ENCODE results near the gene VAV2.

The VAV2 gene

DNA sequence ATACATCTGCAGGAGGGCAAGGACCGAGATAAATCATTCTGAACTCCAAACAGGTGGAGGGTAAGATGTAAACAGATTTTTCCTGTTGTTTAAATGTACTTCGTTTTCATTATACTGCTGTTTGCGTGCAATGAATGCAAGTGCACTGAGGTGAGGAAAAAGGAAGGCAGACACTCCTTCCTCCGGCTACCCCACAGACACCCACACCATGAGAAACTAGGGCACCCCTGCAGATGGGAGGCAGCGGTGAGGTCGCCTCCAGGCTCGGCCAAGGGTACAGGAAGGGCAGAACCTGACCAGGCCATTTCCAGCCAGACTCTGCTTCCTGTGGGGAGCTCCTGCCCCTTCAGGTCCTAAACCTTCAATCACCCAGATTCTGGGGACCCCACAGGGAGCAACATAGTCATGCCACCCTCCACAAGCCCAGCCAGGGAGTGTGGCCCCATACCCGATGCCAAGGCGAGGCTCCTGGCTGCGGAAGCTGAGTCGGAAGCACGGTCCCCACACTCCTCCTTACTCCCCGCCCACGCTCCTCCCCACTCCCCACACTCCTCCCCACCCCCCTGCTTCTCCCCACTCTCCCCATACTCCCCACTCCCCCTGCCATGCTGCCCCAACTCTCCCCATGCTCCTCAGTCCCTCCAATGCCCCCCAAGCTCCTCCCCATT, 37.1 kb downstream of the VAV2 start:
- H3K27ac ChIP-seq, result peak overlapping the region; percentile 64
- POLR2A ChIA-PET (ENCODE audit: low non-redundant PET), result no interaction called here
- TF ChIP-seq, protein P1, sequence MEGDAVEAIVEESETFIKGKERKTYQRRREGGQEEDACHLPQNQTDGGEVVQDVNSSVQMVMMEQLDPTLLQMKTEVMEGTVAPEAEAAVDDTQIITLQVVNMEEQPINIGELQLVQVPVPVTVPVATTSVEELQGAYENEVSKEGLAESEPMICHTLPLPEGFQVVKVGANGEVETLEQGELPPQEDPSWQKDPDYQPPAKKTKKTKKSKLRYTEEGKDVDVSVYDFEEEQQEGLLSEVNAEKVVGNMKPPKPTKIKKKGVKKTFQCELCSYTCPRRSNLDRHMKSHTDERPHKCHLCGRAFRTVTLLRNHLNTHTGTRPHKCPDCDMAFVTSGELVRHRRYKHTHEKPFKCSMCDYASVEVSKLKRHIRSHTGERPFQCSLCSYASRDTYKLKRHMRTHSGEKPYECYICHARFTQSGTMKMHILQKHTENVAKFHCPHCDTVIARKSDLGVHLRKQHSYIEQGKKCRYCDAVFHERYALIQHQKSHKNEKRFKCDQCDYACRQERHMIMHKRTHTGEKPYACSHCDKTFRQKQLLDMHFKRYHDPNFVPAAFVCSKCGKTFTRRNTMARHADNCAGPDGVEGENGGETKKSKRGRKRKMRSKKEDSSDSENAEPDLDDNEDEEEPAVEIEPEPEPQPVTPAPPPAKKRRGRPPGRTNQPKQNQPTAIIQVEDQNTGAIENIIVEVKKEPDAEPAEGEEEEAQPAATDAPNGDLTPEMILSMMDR (conservative IDR thresholded peaks at IDR 0.05; ENCODE audit: low read depth), result no peak
- DNase-seq (ENCODE audit: low spot score), result no peak
- CTCF ChIA-PET, result interaction anchor here (0.5 to 0.6 kb wide), 2 partner anchors 35 to 78 kb away, joined by 3 to 4 read pairs; no protein-coding TSS in a partner anchor

DNA sequence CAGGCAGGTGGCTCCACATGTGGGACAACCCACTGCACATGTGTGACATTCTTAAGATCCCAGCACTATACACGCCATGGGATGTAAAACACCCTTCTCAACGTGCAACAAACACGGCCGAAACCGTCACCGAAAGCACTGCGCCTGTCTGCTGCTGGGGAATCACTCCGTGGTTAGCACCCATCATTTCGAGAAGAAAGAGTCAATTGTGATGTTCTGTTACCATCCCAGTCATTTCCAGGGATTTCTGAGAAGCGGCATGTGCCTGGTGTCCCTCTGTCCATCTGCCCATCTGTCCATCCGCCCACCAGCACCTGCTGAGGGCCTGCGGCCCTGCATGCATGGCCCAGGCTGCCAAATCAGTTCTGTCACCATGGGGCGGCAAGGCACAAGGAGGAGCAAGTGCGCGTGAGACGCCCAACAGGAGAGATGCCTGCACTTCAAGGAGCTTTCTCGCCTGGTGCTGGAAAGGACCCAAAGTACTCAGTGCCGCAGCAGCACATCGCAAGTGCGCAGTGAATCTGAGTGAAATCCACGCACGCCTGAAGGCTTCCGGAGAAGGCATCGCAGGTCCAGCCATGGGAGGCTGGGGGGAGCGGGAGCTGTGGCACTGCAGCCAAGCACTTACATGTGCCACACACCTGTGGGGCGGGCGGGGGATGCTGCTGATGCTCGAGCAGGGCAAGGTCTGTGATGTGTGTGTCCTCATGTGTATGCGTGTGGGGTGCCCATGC, 38.0 kb downstream of the VAV2 start:
- TF ChIP-seq, protein P1 (conservative IDR thresholded peaks at IDR 0.05; ENCODE audit: low read depth), result no peak
- CTCF ChIA-PET, result interaction anchor here (0.6 kb wide), 1 partner anchor 35 kb away, joined by 3 read pairs; no protein-coding TSS in a partner anchor
- DNase-seq (ENCODE audit: low spot score), result no peak
- peak overlapping the region; percentile 64 for H3K27ac ChIP-seq
- POLR2A ChIA-PET (ENCODE audit: low non-redundant PET), result no interaction called here

DNA sequence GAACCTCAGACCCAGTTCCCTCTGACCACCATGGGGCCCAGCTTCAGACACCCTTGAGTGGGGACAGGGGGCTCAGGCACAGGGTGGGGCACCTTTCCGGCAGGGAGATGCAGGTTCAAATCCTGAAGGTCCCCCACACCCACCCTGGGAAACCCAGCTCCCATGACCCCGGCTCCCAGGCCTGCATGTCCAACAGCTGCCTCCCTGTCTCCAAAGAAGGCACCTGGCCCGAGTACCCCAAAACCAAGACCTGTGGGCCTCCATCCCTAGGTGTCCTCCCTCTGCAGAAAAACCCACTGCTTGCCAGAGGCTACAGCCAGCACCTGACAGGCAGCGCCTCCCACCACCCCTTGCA, 38.5 kb downstream of the VAV2 start:
- CTCF ChIA-PET, result no interaction called here

DNA sequence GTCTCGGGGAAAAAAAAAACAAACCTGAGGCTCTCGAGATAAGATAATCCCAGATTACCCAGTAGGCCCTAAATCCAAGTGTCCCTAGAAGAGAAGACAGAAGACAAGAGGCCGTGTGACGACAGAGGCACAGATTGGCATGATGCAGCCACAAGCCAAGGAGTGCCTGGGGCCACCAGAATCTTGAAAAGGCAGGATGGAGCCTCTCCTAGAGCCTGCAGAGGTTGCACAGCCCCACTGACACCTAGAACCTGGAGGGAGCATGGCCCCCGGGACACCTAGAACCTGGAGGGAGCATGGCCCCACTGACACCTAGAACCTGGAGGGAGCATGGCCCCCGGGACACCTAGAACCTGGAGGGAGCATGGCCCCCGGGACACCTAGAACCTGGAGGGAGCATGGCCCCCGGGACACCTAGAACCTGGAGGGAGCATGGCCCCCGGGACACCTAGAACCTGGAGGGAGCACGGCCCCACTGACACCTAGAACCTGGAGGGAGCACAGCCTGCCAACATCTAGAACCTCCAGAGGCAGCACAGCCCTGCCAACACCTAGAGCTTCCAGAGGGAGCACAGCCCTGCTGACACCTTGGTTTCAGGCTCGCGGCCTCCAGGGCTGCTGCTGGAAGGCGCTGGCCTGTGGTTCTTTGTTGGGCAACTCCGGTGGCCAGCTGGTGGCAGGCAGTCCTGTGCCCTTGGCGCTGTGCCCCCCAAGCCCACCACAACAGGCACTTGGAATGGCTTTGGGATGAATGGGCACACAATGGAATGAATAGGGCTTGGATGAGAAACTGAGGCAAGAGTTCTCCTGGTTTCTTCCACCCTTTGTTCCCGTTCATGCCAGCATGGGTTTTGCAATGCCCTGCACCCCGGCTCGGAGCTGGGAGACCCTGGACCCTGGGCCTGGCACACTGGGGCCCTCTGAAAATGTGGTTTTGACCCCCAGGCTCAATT, 39.2 kb downstream of the VAV2 start:
- peak overlapping the region; percentile 64 for H3K27ac ChIP-seq
- no peak for DNase-seq (ENCODE audit: low spot score)
- ChIA-PET CTCF (no interaction called here), POLR2A (ENCODE audit: low non-redundant PET) (no interaction called here)
- TF ChIP-seq, protein P1 (conservative IDR thresholded peaks at IDR 0.05; ENCODE audit: low read depth), result no peak

More for the DNA sequence above, 38.5 kb downstream of the VAV2 start:
- no peak for DNase-seq (ENCODE audit: low spot score)
- H3K27ac ChIP-seq, result peak overlapping the region; percentile 64
- TF ChIP-seq, protein P1 (conservative IDR thresholded peaks at IDR 0.05; ENCODE audit: low read depth), result no peak
- POLR2A ChIA-PET (ENCODE audit: low non-redundant PET), result no interaction called here

DNA sequence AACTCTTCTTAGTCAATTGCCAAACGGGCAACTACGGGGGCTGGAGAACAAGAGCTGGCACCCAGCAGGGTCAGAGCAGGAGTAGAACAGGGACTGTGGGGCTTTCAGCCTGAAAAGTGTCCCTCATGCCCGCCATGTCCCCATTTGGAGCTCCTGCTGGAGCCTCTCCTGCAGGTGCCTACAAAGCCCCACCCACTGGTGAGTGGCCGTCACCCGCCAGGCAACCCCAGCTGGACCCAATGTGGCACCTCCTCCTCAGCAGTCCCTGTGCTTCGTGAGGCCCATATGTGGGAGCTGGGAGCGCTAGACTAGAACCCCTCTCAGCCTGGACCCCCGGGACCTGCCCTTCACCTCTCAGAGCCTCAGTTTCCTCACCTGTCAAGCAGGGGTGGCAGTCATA, 40.9 kb downstream of the VAV2 start:
- TF ChIP-seq, protein P1 (conservative IDR thresholded peaks at IDR 0.05; ENCODE audit: low read depth), result no peak
- H3K27ac ChIP-seq, result peak overlapping the region; percentile 95
- ChIA-PET POLR2A (ENCODE audit: low non-redundant PET) (interaction anchor here (0.7 kb wide), 1 partner anchor 37 kb away, joined by 3 read pairs; no protein-coding TSS in a partner anchor), CTCF (interaction anchor here (0.6 to 1.7 kb wide), 2 partner anchors 16 to 42 kb away, joined by 3 to 11 read pairs; no protein-coding TSS in a partner anchor)
- no peak for DNase-seq (ENCODE audit: low spot score)

DNA sequence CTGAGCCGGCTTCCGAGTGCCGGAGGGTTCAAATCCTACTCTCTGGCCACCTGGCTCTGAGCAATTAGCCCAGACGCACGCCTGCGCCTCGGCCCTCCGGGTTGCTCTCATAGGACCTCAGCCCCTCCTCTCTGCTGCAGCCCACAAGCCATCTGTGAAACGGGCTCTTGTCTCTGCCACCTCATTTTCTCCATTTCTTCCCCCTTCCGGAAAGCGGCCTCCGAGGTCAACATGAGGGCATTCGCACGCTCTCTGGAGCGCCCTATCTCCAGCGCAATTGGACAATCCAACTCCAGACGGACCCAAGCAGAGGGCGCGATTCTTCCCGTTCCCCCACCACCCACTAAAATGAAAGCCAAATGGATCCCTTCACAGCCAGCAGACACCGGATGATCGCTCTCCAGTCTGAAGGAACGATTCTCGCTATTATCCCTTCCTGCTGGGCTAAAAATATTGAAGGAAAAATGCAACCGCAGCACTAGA, 41.5 kb downstream of the VAV2 start:
- TF ChIP-seq, protein P1 (conservative IDR thresholded peaks at IDR 0.05; ENCODE audit: low read depth), result no peak
- CTCF ChIA-PET, result interaction anchor here (1.7 kb wide), 1 partner anchor 43 kb away, joined by 11 read pairs; no protein-coding TSS in a partner anchor
- POLR2A ChIA-PET (ENCODE audit: low non-redundant PET), result no interaction called here
- DNase-seq (ENCODE audit: low spot score), result no peak
- peak overlapping the region; percentile 95 for H3K27ac ChIP-seq

Data from RWPE1 (cell line).